ENCODE results near the gene PAM.

Gene PAM

GRCh38 chr5:102815540-102816332, 60.6 kb downstream of the PAM start:
- no peak for DNase-seq (ENCODE audit: extremely low read depth, low read depth)
- TF ChIP-seq CTCF (IDR thresholded peaks at IDR 0.05; ENCODE audit: low read depth, low read length, missing control alignments): no peak
- no peak overlapping the region for H3K4me3 ChIP-seq (replicated peaks; ENCODE audit: low read depth, low read length)

- no peak overlapping the region for H3K4me3 ChIP-seq (replicated peaks; ENCODE audit: low read depth, low read length)
- DNase-seq (ENCODE audit: extremely low read depth, low read depth): no peak
- TF ChIP-seq CTCF (IDR thresholded peaks at IDR 0.05; ENCODE audit: low read depth, low read length, missing control alignments): no peak
Measured at GRCh38 chr5:102818345-102818744, 63.2 kb downstream of the PAM start.

- TF ChIP-seq CTCF (IDR thresholded peaks at IDR 0.05; ENCODE audit: low read depth, low read length, missing control alignments): no peak
- DNase-seq (ENCODE audit: extremely low read depth, low read depth): no peak
- H3K4me3 ChIP-seq (replicated peaks; ENCODE audit: low read depth, low read length): no peak overlapping the region
Measured at GRCh38 chr5:102818934-102819333, 63.8 kb downstream of the PAM start.

GRCh38 chr5:102819634-102820033, 64.5 kb downstream of the PAM start:
- no peak for DNase-seq (ENCODE audit: extremely low read depth, low read depth)
- no peak for TF ChIP-seq CTCF (IDR thresholded peaks at IDR 0.05; ENCODE audit: low read depth, low read length, missing control alignments)
- no peak overlapping the region for H3K4me3 ChIP-seq (replicated peaks; ENCODE audit: low read depth, low read length)

- peak; percentile 45 for DNase-seq (ENCODE audit: extremely low read depth, low read depth)
- H3K4me3 ChIP-seq (replicated peaks; ENCODE audit: low read depth, low read length): no peak overlapping the region
- TF ChIP-seq CTCF (IDR thresholded peaks at IDR 0.05; ENCODE audit: low read depth, low read length, missing control alignments): no peak
Measured at GRCh38 chr5:102823441-102823874, 68.4 kb downstream of the PAM start.

- H3K4me3 ChIP-seq (replicated peaks; ENCODE audit: low read depth, low read length): no peak overlapping the region
- no peak for DNase-seq (ENCODE audit: extremely low read depth, low read depth)
- no peak for TF ChIP-seq CTCF (IDR thresholded peaks at IDR 0.05; ENCODE audit: low read depth, low read length, missing control alignments)
Measured at GRCh38 chr5:102826629-102827028, 71.5 kb downstream of the PAM start.

GRCh38 chr5:102830241-102830640, 75.1 kb downstream of the PAM start:
- DNase-seq (ENCODE audit: extremely low read depth, low read depth): no peak
- H3K4me3 ChIP-seq (replicated peaks; ENCODE audit: low read depth, low read length): no peak overlapping the region
- TF ChIP-seq CTCF (IDR thresholded peaks at IDR 0.05; ENCODE audit: low read depth, low read length, missing control alignments): no peak
